WTC11 (cell line): ENCODE data around the gene S1PR5.
A peak's percentile ranks its signal among the peaks of the same experiment; 100 is the strongest.

ENCODE experiments used
- ATF2 ChIP-seq: sonication (generic); formaldehyde crosslinking; IDR thresholded peaks from 2 replicates; pipeline ENCODE4 v1.8.1; 2022; ENCODE audit warnings: low read depth, missing genetic modification reagents, borderline replicate concordance
- CTCF ChIP-seq: fragments of 200-600 bp; IDR thresholded peaks from 2 replicates; pipeline ENCODE4 v1.8.0; 2022; ENCODE audit warnings: antibody characterized with exemption
- FOXJ3 ChIP-seq: sonication (generic); formaldehyde crosslinking; IDR thresholded peaks from 2 replicates; pipeline ENCODE4 v1.9.0; 2021; ENCODE audit warnings: missing genetic modification reagents, mild to moderate bottlenecking, borderline replicate concordance
- FOXK1 ChIP-seq: sonication (generic); formaldehyde crosslinking; IDR thresholded peaks from 2 replicates; pipeline ENCODE4 v1.8.0; 2022; ENCODE audit warnings: mild to moderate bottlenecking, moderate library complexity, missing genetic modification reagents
- FOXP1 ChIP-seq: sonication (generic); formaldehyde crosslinking; IDR thresholded peaks from 2 replicates; pipeline ENCODE4 v1.8.0; 2022; ENCODE audit warnings: missing genetic modification reagents, mild to moderate bottlenecking, moderate library complexity, borderline replicate concordance
- HMGXB4 ChIP-seq: sonication (generic); formaldehyde crosslinking; IDR thresholded peaks from 2 replicates; pipeline ENCODE4 v1.8.1; 2023; ENCODE audit warnings: mild to moderate bottlenecking, moderate library complexity, missing genetic modification reagents
- MAX ChIP-seq: sonication (generic); formaldehyde crosslinking; IDR thresholded peaks from 2 replicates; pipeline ENCODE4 v1.8.0; 2022; ENCODE audit warnings: mild to moderate bottlenecking, missing genetic modification reagents
- MYBL2 ChIP-seq: sonication (generic); formaldehyde crosslinking; IDR thresholded peaks from 2 replicates; pipeline ENCODE4 v1.8.1; 2023; ENCODE audit warnings: mild to moderate bottlenecking, moderate library complexity, missing genetic modification reagents
- NFYB ChIP-seq: sonication (generic); formaldehyde crosslinking; conservative IDR thresholded peaks from 2 replicates; pipeline ENCODE4 v1.8.0; 2022; ENCODE audit warnings: low read depth, missing genetic modification reagents
- RELA ChIP-seq: sonication (generic); formaldehyde crosslinking; IDR thresholded peaks from 2 replicates; pipeline ENCODE4 v1.8.1; 2022; ENCODE audit warnings: missing genetic modification reagents, mild to moderate bottlenecking, borderline replicate concordance
- TCF7 ChIP-seq: sonication (generic); formaldehyde crosslinking; IDR thresholded peaks from 2 replicates; pipeline ENCODE4 v1.8.0; 2022; ENCODE audit warnings: mild to moderate bottlenecking, low read depth, missing genetic modification reagents, moderate library complexity
- USF1 ChIP-seq: sonication (generic); formaldehyde crosslinking; IDR thresholded peaks from 2 replicates; pipeline ENCODE4 v1.8.0; 2022; ENCODE audit warnings: mild to moderate bottlenecking, missing genetic modification reagents
- ZNF121 ChIP-seq: sonication (generic); formaldehyde crosslinking; IDR thresholded peaks from 2 replicates; pipeline ENCODE4 v1.8.0; 2023; ENCODE audit warnings: missing genetic modification reagents
- ZNF425 ChIP-seq: fragments of 250-450 bp; sonication (Bioruptor Pico); conservative IDR thresholded peaks from 2 replicates; pipeline ENCODE4 v1.9.0; 2021; ENCODE audit warnings: mild to moderate bottlenecking

DNA sequence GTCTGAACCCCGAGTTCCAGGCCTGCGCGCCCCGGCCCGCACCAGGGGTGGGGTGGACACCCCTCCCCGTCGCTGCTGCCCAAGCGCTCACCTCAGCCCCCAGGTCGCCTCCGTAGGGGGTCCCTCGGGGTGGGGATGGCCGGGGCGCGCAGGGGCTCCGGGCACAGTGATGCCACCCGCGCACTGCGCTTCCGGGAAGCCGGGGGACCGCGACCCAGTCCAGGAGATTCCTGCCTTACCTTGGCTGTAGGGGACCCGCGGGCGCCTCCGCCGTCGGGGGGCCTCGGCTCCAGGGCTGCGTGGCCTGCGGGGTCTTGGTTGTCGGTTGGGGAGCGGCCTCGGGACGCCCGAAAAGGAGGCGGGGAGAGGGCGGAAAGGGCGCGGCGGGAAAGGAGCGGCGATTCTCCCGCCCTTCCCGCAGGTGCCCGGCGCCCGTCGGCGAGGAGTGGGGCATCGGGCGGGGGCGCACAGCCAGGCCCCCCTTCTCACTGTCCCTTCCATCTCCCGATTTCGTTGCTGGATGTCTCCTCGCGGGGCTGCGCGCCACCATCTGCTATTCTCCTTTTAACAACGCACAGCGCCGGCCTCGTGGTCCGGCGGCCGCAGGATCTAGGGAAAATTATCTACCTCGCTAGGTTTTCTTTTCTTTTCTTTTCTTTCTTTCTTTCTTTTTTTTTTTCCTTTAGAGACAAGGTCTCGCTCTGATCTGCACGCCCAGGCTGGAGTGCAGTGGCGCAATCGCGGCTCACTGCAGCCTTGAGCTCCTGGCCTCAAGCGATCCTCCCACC lies 14.1 kb downstream of the S1PR5 start, which contains the start of gene KEAP1:
- no peak for TF ChIP-seq CTCF
- TF ChIP-seq FOXJ3 (CRISPR knock-in tag) = no peak
- no peak for TF ChIP-seq ZNF425 (CRISPR knock-in tag)
- no peak; the same call in 1 of the 2 replicates for TF ChIP-seq TCF7 (CRISPR knock-in tag)
- TF ChIP-seq MAX (CRISPR knock-in tag) = peak; percentile 88; the same call in 1 of the 2 replicates
- TF ChIP-seq MYBL2 (CRISPR knock-in tag) = no peak; the same call in 1 of the 2 replicates
- TF ChIP-seq FOXP1 (CRISPR knock-in tag) = peak; percentile 53; the same call in 1 of the 2 replicates
- TF ChIP-seq ZNF121 (CRISPR knock-in tag) = no peak
- peak; percentile 53 for TF ChIP-seq FOXK1
- no peak for TF ChIP-seq NFYB (CRISPR knock-in tag)
- TF ChIP-seq USF1 (CRISPR knock-in tag) = peak; percentile 37; the same call in 1 of the 2 replicates
- TF ChIP-seq HMGXB4 (CRISPR knock-in tag) = no peak
- no peak for TF ChIP-seq ATF2 (CRISPR knock-in tag)
- no peak for TF ChIP-seq RELA (CRISPR knock-in tag)
